Ovary (tissue), 9 donors: ENCODE results near the gene FHAD1. TPM values are rescaled to one million over a fixed set of nuclear protein-coding genes. Genes with fewer than 3 reads are reported as not detected.
A peak's percentile ranks its signal among the peaks of the same experiment; 100 is the strongest.
"Not testable (repeated sequence)": the region's sequence is repeated elsewhere in the genome, so short reads cannot be mapped to it uniquely, and the experiment has no call there.

Experiments used
- DNase-seq, 5 donors: peaks; one replicate each; pipeline ENCODE4 v3.0.0-alpha.2; 2019 to 2020
- H3K27ac ChIP-seq, 2 donors: fragments of 200-600 bp; one replicate each; pipeline versions ENCODE4 v1.5.1 to v1.8.0; 2019 to 2022
- H3K27me3 ChIP-seq: fragments of 200-600 bp; one replicate; pipeline ENCODE4 v1.8.0; 2022
- H3K36me3 ChIP-seq: fragments of 200-600 bp; sonication (generic); one replicate; pipeline ENCODE4 v1.5.1; 2019
- H3K4me1 ChIP-seq: one replicate; pipeline ENCODE4 v1.8.1; 2013; ENCODE audit warnings: mild to moderate bottlenecking, moderate library complexity; ENCODE audit not compliant: insufficient read depth
- H3K4me3 ChIP-seq: fragments of 200-600 bp; sonication (generic); one replicate; pipeline ENCODE4 v1.5.1; 2017
- H3K9me3 ChIP-seq, 2 donors: fragments of 200-600 bp in 1 of 2; sonication (generic) in 1 of 2; one replicate each; pipeline versions ENCODE4 v1.5.1 to v1.8.1; 2013 to 2019; ENCODE audit warnings: mild to moderate bottlenecking in 1 of 2, moderate library complexity in 1 of 2
- CTCF ChIP-seq, 3 donors: fragments of 450-650 bp in 2 of 3; fragments of 200-600 bp in 1 of 3; IDR thresholded peaks; one replicate each; pipeline versions ENCODE4 v1.5.1 to v1.8.0; 2016 to 2022; ENCODE audit warnings: antibody characterized with exemption in 3 of 3, mild to moderate bottlenecking in 1 of 3
- EP300 ChIP-seq: sonication (generic); formaldehyde crosslinking; IDR thresholded peaks from one replicate; pipeline ENCODE4 v1.6.1; 2017; ENCODE audit warnings: antibody characterized with exemption
- POLR2A ChIP-seq: fragments of 450-650 bp; IDR thresholded peaks from one replicate; pipeline ENCODE4 v1.6.1; 2017; ENCODE audit warnings: antibody characterized with exemption, mild to moderate bottlenecking, moderate library complexity
- WGBS, 3 donors: extraction: QIAGEN DNeasy Blood & Tissue Kit in 1 of 3; methylation state at CpG; one replicate each; pipeline versions ENCODE4 v1.1.5 to v1.1.7; 2013 to 2017; 5-methylcytosine and 5-hydroxymethylcytosine counted together
- intact Hi-C, 4 donors: fragments of 100-400 bp; cut with DNase I; formaldehyde crosslinking; loops; one replicate each; pipeline versions ENCODE4 v1.11.0 to v1.15.1; 2022 to 2023
- polyA plus RNA-seq, 2 donors: library from polyadenylated mRNA; stranded (reverse); fragments of 200-250 nt in 1 of 2; fragments of 350-450 nt in 1 of 2; fragmentation: Illumina TruSeq in 1 of 2; extraction: RNeasy Lipid Tissue Mini Kit (QIAGEN cat#74804) in 1 of 2; gene quantifications; one replicate each; pipeline ENCODE4 v1.2.3, GENCODE V29; 2013 to 2014
- total RNA-seq, 7 donors: library from RNA; depleted of rRNA in 2 of 7; stranded (reverse); fragments of >200 nt in 2 of 7; fragmentation: NEBNext Ultra II Directional in 3 of 7; extraction: Animal tissue kit (Norgen Biotek cat#: 25700) in 3 of 7; gene quantifications; one replicate each; pipeline versions ENCODE4 v1.1.0 to v1.2.4, GENCODE V29; 2016 to 2023
- donor health status: DM: no; HTN: no; CAD: no; lungs with moderate emphysema.
- donor health status: DM: no; HTN: no; CAD: no.
- donor health status: Bipolar disorder and iron deficiency.
- donor health status: DM: yes; HTN: yes; CAD: no.
- donor health status: DM: no; HTN: no; CAD: no.
- donor health status: DM: yes; HTN: yes; CAD: no.

Gene FHAD1
- total and polyA plus RNA-seq, 9 donors, result 0.40 to 23.0 (median 1.4) TPM

DNA sequence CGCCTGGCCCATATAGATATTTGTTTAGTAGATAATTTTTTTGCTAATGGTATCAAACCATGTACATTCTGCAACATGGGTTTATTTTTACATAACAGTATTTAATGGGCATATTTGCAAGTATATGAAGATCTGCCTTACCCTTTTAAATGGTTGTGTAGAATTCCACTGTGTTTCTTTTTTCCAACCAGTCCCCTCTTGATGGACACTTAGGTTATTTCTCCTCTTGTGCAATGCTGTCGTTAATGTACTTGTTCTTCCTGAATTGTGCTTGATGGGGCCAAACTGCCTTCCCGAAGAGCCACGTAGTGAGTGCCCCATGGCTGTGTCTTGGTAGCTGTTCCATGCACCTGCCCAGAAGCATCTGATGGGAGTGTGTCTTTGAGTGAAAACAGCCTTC is 123.2 kb downstream of the FHAD1 start:
- Histone ChIP-seq H3K36me3 (no peaks in the 10 kb centered on the region), H3K4me3 (no peak overlapping the region), H3K27ac (peak overlapping the region in 1 of 2 donors; percentile 75), H3K4me1 (peaks cover 13% of the 10 kb centered on the region), H3K9me3 (no peaks in the 10 kb centered on the region), H3K27me3 (no peaks in the 10 kb centered on the region)
- intact Hi-C loops, result loop anchor here in 1 of 4 donors (2.0 kb wide), 1 partner anchor 39 kb away; the partner anchor contains the start of gene EFHD2
- TF ChIP-seq POLR2A, result no peak
- no peak for DNase-seq
- WGBS, 3 donors, result 72 to 81% (median 80%) methylated on average over 4 of the region's 4 CpGs

GRCh38 chr1:15370781-15371520 is 123.9 kb downstream of the FHAD1 start:
- Histone ChIP-seq H3K9me3 (no peaks in the 10 kb centered on the region), H3K27me3 (no peaks in the 10 kb centered on the region), H3K4me1 (peaks cover 13% of the 10 kb centered on the region), H3K36me3 (no peaks in the 10 kb centered on the region), H3K27ac (peak overlapping the region in 1 of 2 donors; percentile 75), H3K4me3 (no peak overlapping the region)
- peak; percentile 84 to 90 (median 86) for DNase-seq
- intact Hi-C loops, result loop anchor here in 1 of 4 donors (2.0 kb wide), 1 partner anchor 38 kb away; the partner anchor contains the start of gene EFHD2
- WGBS, 3 donors, result 3 to 18% (median 8%) methylated on average over 16 of the region's 16 CpGs
- TF ChIP-seq POLR2A (no peak), CTCF (IDR thresholded peaks at IDR 0.05) (no peak), EP300 (no peak)

DNA sequence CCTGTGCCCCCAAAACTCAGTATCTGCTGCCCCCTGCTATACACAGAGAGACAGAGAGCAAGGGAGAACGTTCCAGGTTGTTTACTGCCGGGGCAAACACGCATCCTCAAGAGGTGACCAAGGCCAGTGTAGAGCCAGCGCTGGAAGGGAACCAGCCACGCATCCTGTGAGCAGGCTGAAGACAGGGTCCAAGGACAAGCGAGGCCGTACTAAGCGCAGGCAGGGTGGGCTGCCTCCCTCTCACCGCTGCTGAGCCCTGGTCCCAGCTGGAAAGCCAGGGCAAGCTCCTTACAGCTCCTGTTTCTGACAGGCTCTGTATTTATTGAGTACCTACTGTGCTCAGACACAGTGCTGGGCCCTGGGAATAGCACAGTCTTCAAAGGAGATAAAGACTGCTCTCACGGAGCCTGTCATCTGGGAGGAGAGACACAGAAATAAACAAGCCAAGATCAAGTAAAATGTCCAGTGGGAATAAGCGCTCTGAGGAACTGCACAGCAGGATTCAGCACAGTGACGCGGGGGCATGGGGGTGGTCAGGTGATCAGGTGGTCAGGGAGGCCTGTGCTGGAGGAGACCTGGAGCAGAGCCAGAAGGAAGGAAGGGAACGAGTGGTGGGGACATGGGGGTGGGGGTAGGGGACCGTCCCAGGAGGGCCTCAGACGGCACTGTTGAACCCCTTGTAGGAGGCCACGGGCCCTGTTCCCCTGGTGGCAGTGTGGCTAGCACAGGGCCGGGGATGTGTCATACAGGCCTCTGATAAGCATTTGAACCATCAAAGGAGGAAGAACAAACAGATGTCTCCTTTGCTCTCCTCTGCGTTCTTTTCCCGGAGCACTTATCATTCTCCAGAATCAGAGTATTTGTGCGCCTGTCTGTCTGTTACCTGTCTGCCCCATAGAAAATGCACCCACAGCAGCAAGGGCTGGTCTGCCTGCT is 124.9 kb downstream of the FHAD1 start:
- intact Hi-C loops, result loop anchor here in 1 of 4 donors (2.0 kb wide), 1 partner anchor 37 kb away; the partner anchor contains the start of gene EFHD2
- Histone ChIP-seq H3K27me3 (no peaks in the 10 kb centered on the region), H3K9me3 (no peaks in the 10 kb centered on the region), H3K36me3 (no peaks in the 10 kb centered on the region), H3K4me3 (no peak overlapping the region), H3K4me1 (peaks cover 13% of the 10 kb centered on the region), H3K27ac (peak overlapping the region in 1 of 2 donors; percentile 75)
- peak; percentile 51 to 82 (median 72) for DNase-seq
- WGBS, 3 donors, result 29 to 42% (median 30%) methylated on average over 21 of the region's 21 CpGs
- TF ChIP-seq CTCF (IDR thresholded peaks at IDR 0.05) (no peak), EP300 (no peak), POLR2A (no peak)

GRCh38 chr1:15378729-15379128 is 131.7 kb downstream of the FHAD1 start:
- 90 to 92% (median 91%) methylated on average over 8 of the region's 8 CpGs for WGBS, 3 donors
- Histone ChIP-seq H3K4me1 (no peaks in the 10 kb centered on the region), H3K36me3 (no peaks in the 10 kb centered on the region), H3K27me3 (no peaks in the 10 kb centered on the region), H3K9me3 (no peaks in the 10 kb centered on the region), H3K27ac (no peak overlapping the region), H3K4me3 (no peak overlapping the region)
- TF ChIP-seq POLR2A (no peak), EP300 (no peak), CTCF (IDR thresholded peaks at IDR 0.05) (no peak)
- DNase-seq, result no peak
- intact Hi-C loops, result no loop called here

GRCh38 chr1:15379151-15379550 is 132.1 kb downstream of the FHAD1 start:
- H3K4me3 ChIP-seq, DNase-seq, H3K36me3 ChIP-seq, H3K27me3 ChIP-seq, H3K4me1 ChIP-seq, H3K9me3 ChIP-seq, intact Hi-C loops, H3K27ac ChIP-seq: not testable (repeated sequence)
- 80 to 89% (median 89%) methylated on average over 8 to 9 of the region's 9 CpGs for WGBS, 3 donors
